Retinal pigment epithelial cell (primary cell): ENCODE measurements around the gene ITGAV.

Experiments
- DNase-seq: peaks from one replicate; pipeline ENCODE4 v3.0.0-alpha.2; 2010; ENCODE audit warnings: low read depth
- H3K4me3 ChIP-seq: 2 replicates; pipeline ENCODE4 v1.5.1; 2011; ENCODE audit warnings: mild to moderate bottlenecking, low read length, control low read depth, moderate library complexity
- CTCF ChIP-seq: conservative IDR thresholded peaks from 2 replicates; pipeline ENCODE4 v1.5.1; 2011; ENCODE audit warnings: low read depth, low read length, control low read depth, inconsistent platforms

Gene ITGAV

GRCh38 chr2:186594001-186594722, 4.3 kb downstream of the ITGAV start:
- no peak for DNase-seq
- peak overlapping the region; percentile 96 for H3K4me3 ChIP-seq
- no peak for TF ChIP-seq CTCF

GRCh38 chr2:186595219-186595618, 5.4 kb downstream of the ITGAV start:
- TF ChIP-seq CTCF = no peak
- no peak overlapping the region for H3K4me3 ChIP-seq
- no peak for DNase-seq

- TF ChIP-seq CTCF = no peak
- DNase-seq = no peak
- no peak overlapping the region for H3K4me3 ChIP-seq
These were observed 9.4 kb downstream of the ITGAV start for GRCh38 chr2:186599186-186599778.

- no peak for DNase-seq
- H3K4me3 ChIP-seq = no peak overlapping the region
- no peak for TF ChIP-seq CTCF
These were observed 13.4 kb downstream of the ITGAV start for GRCh38 chr2:186603286-186603685.

- no peak for DNase-seq
- no peak overlapping the region for H3K4me3 ChIP-seq
- no peak for TF ChIP-seq CTCF
These were observed 15.2 kb downstream of the ITGAV start for GRCh38 chr2:186605041-186605440.

GRCh38 chr2:186607660-186608324, 17.9 kb downstream of the ITGAV start:
- no peak for DNase-seq
- no peak overlapping the region for H3K4me3 ChIP-seq
- TF ChIP-seq CTCF = no peak
